Erythroblast (primary cell): ENCODE results near the gene BPHL.

Source experiments
- GATA1 ChIP-seq: IDR thresholded peaks from 2 replicates; pipeline ENCODE4 v1.6.1; 2011; ENCODE audit warnings: low read depth, mild to moderate bottlenecking, control low read depth, low read length, moderate library complexity
- POLR2A ChIP-seq: IDR thresholded peaks from 2 replicates; pipeline ENCODE4 v1.6.1; 2011; ENCODE audit warnings: mild to moderate bottlenecking, low read length

GRCh38 chr6:3120765-3121089 is 2.2 kb downstream of the BPHL start:
- TF ChIP-seq POLR2A, result no peak
- no peak for TF ChIP-seq GATA1
